Prostate gland (tissue), 2 donors: ENCODE results near the gene FGFBP1.

Experiments
- CTCF ChIP-seq, 4 experiments: fragments of 200-600 bp in 2 of 4; fragments of 450-650 bp in 2 of 4; sonication (generic) in 2 of 4; IDR thresholded peaks; 1 replicate in 3 of 4; 2 replicates in 1 of 4; pipeline ENCODE4 v1.5.1; 2016 to 2019; ENCODE audit warnings: antibody characterized with exemption in 4 of 4, mild to moderate bottlenecking in 2 of 4, moderate library complexity in 2 of 4
- POLR2AphosphoS5 ChIP-seq: sonication (generic); formaldehyde crosslinking; IDR thresholded peaks from one replicate; pipeline ENCODE4 v1.6.1; 2017; ENCODE audit warnings: antibody characterized with exemption

GRCh38 chr4:15890246-15890829 lies 48.2 kb downstream of the FGFBP1 start:
- no peak for TF ChIP-seq CTCF (IDR thresholded peaks at IDR 0.05)
- no peak for TF ChIP-seq POLR2AphosphoS5
